ENCODE measurements around the gene MRPL39. TPM values are rescaled to one million over a fixed set of nuclear protein-coding genes. Genes with fewer than 3 reads are reported as not detected.
"Not testable (repeated sequence)": the region's sequence is repeated elsewhere in the genome, so short reads cannot be mapped to it uniquely, and the experiment has no call there.

The MRPL39 gene
- total and polyA plus RNA-seq, 12 donors = 19.4 to 90.7 (median 41.7) TPM

- peak; percentile 27 to 82 (median 61) for DNase-seq
Measured at GRCh38 chr21:25626757-25627156, 19.5 kb upstream of the MRPL39 start.

GRCh38 chr21:25625776-25626555 is 18.7 kb upstream of the MRPL39 start:
- H3K4me3 ChIP-seq; H3K9me3 ChIP-seq (replicated peaks in 1 of 3); H3K27me3 ChIP-seq; H3K36me3 ChIP-seq (replicated peaks in 1 of 2); DNase-seq; H3K27ac ChIP-seq; intact Hi-C loops (cut with DNase I): not testable (repeated sequence)
- 85 to 95% (median 92%) methylated on average over 11 of the region's 11 CpGs for WGBS, 4 donors
- peaks cover 8 to 12% of the 10 kb centered on the region in 2 donors for H3K4me1 ChIP-seq (replicated peaks in 1 of 2)

More at GRCh38 chr21:25626757-25627156, 19.5 kb upstream of the MRPL39 start:
- WGBS, 4 donors = 55 to 65% (median 57%) methylated on average over 2 of the region's 2 CpGs
- no peaks in the 10 kb centered on the region for H3K27me3 ChIP-seq
- H3K4me1 ChIP-seq (replicated peaks in 1 of 2) = peaks cover 8 to 12% of the 10 kb centered on the region in 2 donors
- H3K9me3 ChIP-seq (replicated peaks in 1 of 3) = no peaks in the 10 kb centered on the region
- H3K36me3 ChIP-seq (replicated peaks in 1 of 2) = no peaks in the 10 kb centered on the region
- TF ChIP-seq CTCF (IDR thresholded peaks at IDR 0.05) (no peak), POLR2A (IDR thresholded peaks at IDR 0.05) (no peak)
- H3K27ac ChIP-seq = peak overlapping the region in 2 of 5 donors; percentile 24 to 37
- intact Hi-C loops (cut with DNase I) = no loop called here
- no peak overlapping the region for H3K4me3 ChIP-seq

GRCh38 chr21:25625036-25625435 is 17.8 kb upstream of the MRPL39 start:
- no peaks in the 10 kb centered on the region for H3K9me3 ChIP-seq (replicated peaks in 1 of 3)
- WGBS, 4 donors = 33 to 57% (median 41%) methylated on average over 1 of the region's 1 CpG
- H3K27ac ChIP-seq = peak overlapping the region in 2 of 5 donors; percentile 21 to 23
- peaks cover 8 to 12% of the 10 kb centered on the region in 2 donors for H3K4me1 ChIP-seq (replicated peaks in 1 of 2)
- intact Hi-C loops (cut with DNase I) = no loop called here
- TF ChIP-seq CTCF (IDR thresholded peaks at IDR 0.05) (no peak), POLR2A (IDR thresholded peaks at IDR 0.05) (no peak)
- no peaks in the 10 kb centered on the region for H3K27me3 ChIP-seq
- DNase-seq = peak in 5 of 7 donors; percentile 39 to 70 (median 50)
- H3K36me3 ChIP-seq (replicated peaks in 1 of 2) = no peaks in the 10 kb centered on the region
- no peak overlapping the region for H3K4me3 ChIP-seq

GRCh38 chr21:25624511-25624910 is 17.2 kb upstream of the MRPL39 start:
- Histone ChIP-seq H3K27ac (peak overlapping the region in 3 of 5 donors; percentile 21 to 30 (median 23)), H3K4me3 (no peak overlapping the region), H3K9me3 (replicated peaks in 1 of 3) (no peaks in the 10 kb centered on the region), H3K4me1 (replicated peaks in 1 of 2) (peaks cover 8 to 12% of the 10 kb centered on the region in 2 donors), H3K36me3 (replicated peaks in 1 of 2) (no peaks in the 10 kb centered on the region), H3K27me3 (no peaks in the 10 kb centered on the region)
- intact Hi-C loops (cut with DNase I) = no loop called here
- 50 to 72% (median 60%) methylated on average over 2 to 4 of the region's 4 CpGs for WGBS, 4 donors
- DNase-seq = no peak
- no peak for TF ChIP-seq POLR2A (IDR thresholded peaks at IDR 0.05)
- no peak for TF ChIP-seq CTCF (IDR thresholded peaks at IDR 0.05)
